GM12891 (cell line): ENCODE measurements around the gene TNFAIP1.

Source experiments
- POLR2A ChIP-seq: IDR thresholded peaks from 2 replicates; pipeline ENCODE4 v1.6.1; 2011; ENCODE audit warnings: low read depth, low read length, control low read depth
- POLR2AphosphoS5 ChIP-seq: IDR thresholded peaks from 2 replicates; pipeline ENCODE4 v1.6.1; 2011; ENCODE audit warnings: low read depth, low read length, control low read depth
- SPI1 ChIP-seq: IDR thresholded peaks from 2 replicates; pipeline ENCODE4 v1.6.1; 2011; ENCODE audit warnings: low read depth, low read length, control low read depth

DNA sequence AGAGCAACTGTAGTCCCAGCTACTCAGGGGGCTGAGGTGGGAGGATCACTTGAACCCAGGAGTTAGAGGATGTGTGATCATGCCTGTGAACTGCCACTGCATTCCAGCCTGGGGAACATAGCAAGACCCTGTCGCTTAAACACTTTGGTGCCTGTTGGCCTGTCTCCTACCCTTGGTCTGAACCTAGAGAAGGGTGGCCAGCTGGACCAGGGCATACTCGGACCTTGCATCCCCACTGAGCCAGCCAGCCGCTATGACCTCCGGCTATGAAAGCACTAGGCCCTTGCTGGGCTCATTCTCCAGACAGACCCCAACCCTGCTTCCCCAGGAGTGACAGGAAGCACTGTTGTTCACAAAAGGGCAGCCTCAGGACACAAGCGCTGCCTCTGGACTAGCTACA, 4.9 kb upstream of the TNFAIP1 start:
- TF ChIP-seq POLR2A: no peak
- no peak for TF ChIP-seq POLR2AphosphoS5
- TF ChIP-seq SPI1: no peak
